ENCODE measurements around the gene MYO19.

The MYO19 gene

GRCh38 chr17:36529121-36529520 is 5.5 kb downstream of the MYO19 start:
- peak; percentile 36 for DNase-seq (ENCODE audit: low read depth)
- no peak overlapping the region for H3K4me3 ChIP-seq (replicated peaks; ENCODE audit: low read depth, low read length)
- no peak for TF ChIP-seq CTCF (IDR thresholded peaks at IDR 0.05; ENCODE audit: low read length, missing control alignments)

DNA sequence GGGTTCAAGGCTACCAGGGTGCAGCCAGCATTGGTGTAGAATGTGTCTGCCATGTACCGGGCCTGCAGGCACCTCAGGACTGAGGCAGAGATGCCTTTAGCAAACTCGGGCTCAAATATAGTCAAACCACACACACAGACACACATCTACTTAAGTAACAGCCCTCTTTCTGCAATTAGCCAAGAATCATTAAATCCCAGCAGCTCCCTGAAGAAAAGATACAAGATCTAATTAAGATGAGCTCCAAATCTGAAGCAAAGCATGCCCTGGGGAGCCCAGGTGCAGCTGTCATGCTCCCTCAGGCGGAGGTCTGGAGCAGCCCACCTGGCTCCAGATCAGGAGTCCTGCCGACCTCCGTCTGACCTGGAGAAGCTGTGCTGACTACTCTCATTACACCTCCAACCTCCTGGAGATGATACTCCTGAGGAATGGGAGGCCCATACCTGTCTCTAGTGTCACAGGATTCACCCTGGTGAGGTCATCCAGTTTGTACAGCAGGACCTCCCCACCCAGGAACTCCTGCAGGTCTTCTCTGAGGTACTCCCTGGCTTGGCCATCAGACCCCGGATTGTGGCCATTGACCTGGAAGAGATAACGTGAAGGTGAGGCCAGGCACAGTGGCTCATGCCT is 6.9 kb downstream of the MYO19 start:
- H3K4me3 ChIP-seq (replicated peaks; ENCODE audit: low read depth, low read length): no peak overlapping the region
- no peak for TF ChIP-seq CTCF (IDR thresholded peaks at IDR 0.05; ENCODE audit: low read length, missing control alignments)
- no peak for DNase-seq (ENCODE audit: low read depth)

DNA sequence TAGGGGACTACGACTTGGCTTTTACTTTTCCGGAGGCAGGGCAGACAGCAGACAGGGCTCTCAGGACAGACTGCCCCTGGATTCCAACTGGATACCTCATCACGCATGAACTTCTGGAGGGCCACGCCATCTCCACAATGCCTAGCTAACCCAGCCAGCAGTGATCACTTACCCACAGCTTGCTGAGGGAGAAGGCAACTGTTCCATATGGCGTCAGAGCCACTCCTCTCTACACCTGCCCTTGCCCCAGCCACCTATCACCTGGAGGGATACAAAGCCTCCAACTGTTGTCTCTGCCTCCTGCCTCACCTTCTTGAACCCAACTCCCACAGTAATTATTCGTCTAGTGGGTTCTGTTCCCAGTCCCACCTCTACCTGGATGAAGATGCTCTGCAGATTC is 8.8 kb downstream of the MYO19 start:
- TF ChIP-seq CTCF (IDR thresholded peaks at IDR 0.05; ENCODE audit: low read length, missing control alignments): no peak
- no peak overlapping the region for H3K4me3 ChIP-seq (replicated peaks; ENCODE audit: low read depth, low read length)
- DNase-seq (ENCODE audit: low read depth): no peak

- no peak for TF ChIP-seq CTCF (IDR thresholded peaks at IDR 0.05; ENCODE audit: low read length, missing control alignments)
- H3K4me3 ChIP-seq (replicated peaks; ENCODE audit: low read depth, low read length): no peak overlapping the region
Observed at GRCh38 chr17:36525113-36525512, 9.6 kb downstream of the MYO19 start.

GRCh38 chr17:36524428-36524876 is 10.2 kb downstream of the MYO19 start:
- no peak for DNase-seq (ENCODE audit: low read depth)
- no peak overlapping the region for H3K4me3 ChIP-seq (replicated peaks; ENCODE audit: low read depth, low read length)
- no peak for TF ChIP-seq CTCF (IDR thresholded peaks at IDR 0.05; ENCODE audit: low read length, missing control alignments)

More at GRCh38 chr17:36525113-36525512, 9.6 kb downstream of the MYO19 start:
- no peak for DNase-seq (ENCODE audit: low read depth)

- H3K4me3 ChIP-seq (replicated peaks; ENCODE audit: low read depth, low read length): no peak overlapping the region
- DNase-seq (ENCODE audit: low read depth): no peak
- TF ChIP-seq CTCF (IDR thresholded peaks at IDR 0.05; ENCODE audit: low read length, missing control alignments): no peak
Observed at GRCh38 chr17:36523113-36523512, 11.6 kb downstream of the MYO19 start.

DNA sequence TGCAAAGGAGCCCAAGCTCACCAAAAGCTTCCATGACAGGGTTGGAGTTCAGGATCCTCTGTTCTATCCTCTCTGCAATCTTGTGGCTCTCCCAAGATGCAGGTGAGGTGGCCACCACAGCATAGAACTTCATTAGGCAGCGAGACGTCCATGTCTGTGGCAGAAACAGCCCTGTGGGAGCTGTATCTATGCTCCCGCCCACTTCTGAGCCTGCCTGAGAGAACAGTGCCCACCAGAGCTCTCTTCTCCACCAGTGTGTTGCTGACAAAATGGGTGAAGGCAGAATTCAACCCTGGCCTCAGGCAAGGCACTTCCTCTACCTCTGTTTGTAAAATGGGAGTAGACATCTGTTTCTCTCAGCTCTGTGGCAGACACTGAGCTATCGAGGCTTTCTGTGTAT is 18.8 kb downstream of the MYO19 start:
- DNase-seq (ENCODE audit: low read depth): no peak
- H3K4me3 ChIP-seq (replicated peaks; ENCODE audit: low read depth, low read length): no peak overlapping the region
- no peak for TF ChIP-seq CTCF (IDR thresholded peaks at IDR 0.05; ENCODE audit: low read length, missing control alignments)

Measured in fibroblast of pulmonary artery (primary cell).